A673 (cell line): Measurements from ENCODE around the gene RAB22A. TPM values are rescaled to one million over a fixed set of nuclear protein-coding genes. Genes with fewer than 3 reads are reported as not detected.

ENCODE experiments used
- BruUV-seq: library from RNA; stranded (reverse); fragments of 400-500 nt; replicated peaks from 2 replicates; lab custom pipeline; 2021; lab: Mats Ljungman, UMichigan
- CTCF ChIA-PET: fragments of 300-600 bp; sonication (Branson Sonifier 250); formaldehyde crosslinking; loops from one replicate; lab custom pipeline; 2022; ENCODE audit warnings: antibody characterized with exemption; lab: Charles Lee
- POLR2A ChIA-PET: fragments of 300-600 bp; sonication (Branson Sonifier 250); formaldehyde crosslinking; loops from one replicate; lab custom pipeline; 2022; ENCODE audit warnings: antibody characterized with exemption; ENCODE audit not compliant: low non-redundant PET; lab: Charles Lee
- DNase-seq: peaks from one replicate; pipeline ENCODE4 v3.0.0-alpha.2; 2015; ENCODE audit warnings: low spot score
- H3K27ac ChIP-seq: fragments of 200-600 bp; sonication (generic); 2 replicates; pipeline ENCODE4 v1.5.1; 2016; ENCODE audit warnings: mixed run types, low read depth, mild to moderate bottlenecking, mixed read lengths, antibody characterized with exemption, low read length; ENCODE audit not compliant: poor library complexity, severe bottlenecking
- H3K27me3 ChIP-seq: fragments of 200-600 bp; sonication (generic); replicated peaks from 2 replicates; pipeline ENCODE4 v1.6.1; 2017; ENCODE audit warnings: mixed run types, low read depth, mild to moderate bottlenecking, mixed read lengths, antibody characterized with exemption, low read length; ENCODE audit not compliant: insufficient read depth, poor library complexity
- H3K36me3 ChIP-seq: fragments of 200-600 bp; sonication (generic); 2 replicates; pipeline ENCODE4 v1.6.1; 2016; ENCODE audit warnings: mixed run types, mild to moderate bottlenecking, mixed read lengths, antibody characterized with exemption, low read length; ENCODE audit not compliant: insufficient read depth, poor library complexity, severe bottlenecking
- H3K4me1 ChIP-seq: fragments of 200-600 bp; sonication (generic); 2 replicates; pipeline ENCODE4 v1.6.1; 2017; ENCODE audit warnings: mixed run types, mild to moderate bottlenecking, mixed read lengths, antibody characterized with exemption, low read length; ENCODE audit not compliant: insufficient read depth, poor library complexity, severe bottlenecking
- H3K4me3 ChIP-seq: fragments of 200-600 bp; sonication (generic); 2 replicates; pipeline ENCODE4 v1.5.1; 2016; ENCODE audit warnings: low read depth, mixed run types, mild to moderate bottlenecking, mixed read lengths, low read length; ENCODE audit not compliant: poor library complexity, severe bottlenecking
- H3K9me3 ChIP-seq: fragments of 200-600 bp; sonication (generic); 2 replicates; pipeline ENCODE4 v1.6.1; 2016; ENCODE audit warnings: mixed run types, low read depth, mild to moderate bottlenecking, mixed read lengths, antibody characterized with exemption, low read length; ENCODE audit not compliant: poor library complexity, severe bottlenecking
- CTCF ChIP-seq: fragments of 300-800, 200-600 bp; sonication (generic); conservative IDR thresholded peaks from 2 replicates; pipeline ENCODE4 v1.5.1; 2017; ENCODE audit warnings: low read depth, mild to moderate bottlenecking, antibody characterized with exemption, low read length, moderate library complexity, mixed read lengths
- EZH2 ChIP-seq: fragments of 200-600 bp; sonication (generic); IDR thresholded peaks from 2 replicates; pipeline ENCODE4 v1.6.1; 2017; ENCODE audit warnings: borderline replicate concordance, low read depth, mild to moderate bottlenecking, mixed read lengths, antibody characterized with exemption, low read length; ENCODE audit not compliant: poor library complexity, severe bottlenecking
- intact Hi-C: fragments of 100-400 bp; cut with micrococcal nuclease; formaldehyde crosslinking; loops from one replicate; pipeline ENCODE4 v1.10.0; 2022; ENCODE audit not compliant: unreplicated experiment
- total RNA-seq: library from RNA; stranded (reverse); gene quantifications from 2 replicates; pipeline ENCODE4 v1.2.3, GENCODE V29; 2021

The RAB22A gene
- total RNA-seq, 1 experiment from 2014 or later, result 14.6 TPM

GRCh38 chr20:58361481-58362205 lies 52.1 kb downstream of the RAB22A start:
- TF ChIP-seq CTCF (no peak), EZH2 (no peak)

GRCh38 chr20:58362206-58362516 lies 52.6 kb downstream of the RAB22A start:
- H3K4me1 ChIP-seq, result peaks cover 14% of the 10 kb centered on the region
- H3K27me3 ChIP-seq, result no peaks in the 10 kb centered on the region
- H3K36me3 ChIP-seq, result no peaks in the 10 kb centered on the region
- no peaks in the 10 kb centered on the region for H3K9me3 ChIP-seq
- no TSS peak for BruUV-seq
- intact Hi-C loops, result no loop called here
- no peak overlapping the region for H3K4me3 ChIP-seq
- no peak for TF ChIP-seq CTCF
- TF ChIP-seq EZH2, result no peak
- CTCF ChIA-PET, result interaction anchor here (0.6 kb wide), 1 partner anchor 765 kb away, joined by 3 read pairs; no protein-coding TSS in a partner anchor
- H3K27ac ChIP-seq, result no peak overlapping the region
- POLR2A ChIA-PET, result no interaction called here
- DNase-seq, result no peak

More at GRCh38 chr20:58361481-58362205, 52.1 kb downstream of the RAB22A start:
- H3K27me3 ChIP-seq, result no peaks in the 10 kb centered on the region
- H3K4me1 ChIP-seq, result peaks cover 14% of the 10 kb centered on the region
- no TSS peak for BruUV-seq
- H3K4me3 ChIP-seq, result no peak overlapping the region
- no peak for DNase-seq
- no peaks in the 10 kb centered on the region for H3K36me3 ChIP-seq
- ChIA-PET CTCF (interaction anchor here (0.6 kb wide), 1 partner anchor 765 kb away, joined by 3 read pairs; no protein-coding TSS in a partner anchor), POLR2A (no interaction called here)
- intact Hi-C loops, result no loop called here
- no peaks in the 10 kb centered on the region for H3K9me3 ChIP-seq
- no peak overlapping the region for H3K27ac ChIP-seq

- ChIA-PET CTCF (no interaction called here), POLR2A (no interaction called here)
- Histone ChIP-seq H3K4me1 (peaks cover 14% of the 10 kb centered on the region), H3K27me3 (no peaks in the 10 kb centered on the region), H3K4me3 (no peak overlapping the region), H3K36me3 (no peaks in the 10 kb centered on the region), H3K9me3 (no peaks in the 10 kb centered on the region), H3K27ac (no peak overlapping the region)
- DNase-seq, result no peak
- intact Hi-C loops, result no loop called here
- no TSS peak for BruUV-seq
- no peak for TF ChIP-seq CTCF
Observed at GRCh38 chr20:58362970-58363369, 53.5 kb downstream of the RAB22A start.
